NB4 (cell line): ENCODE data around the gene SLC25A43.
A peak's percentile ranks its signal among the peaks of the same experiment; 100 is the strongest.

Source experiments
- DNase-seq: peaks from one replicate; pipeline ENCODE4 v3.0.0; 2010; ENCODE audit warnings: low read depth
- H3K4me3 ChIP-seq: one replicate; pipeline ENCODE4 v1.5.1; 2011; ENCODE audit warnings: mild to moderate bottlenecking, low read depth, low read length, moderate library complexity
- CTCF ChIP-seq: IDR thresholded peaks from one replicate; pipeline ENCODE4 v1.5.1; 2012; ENCODE audit warnings: low read depth, low read length
- MAX ChIP-seq: IDR thresholded peaks from 2 replicates; pipeline ENCODE4 v1.6.1; 2011; ENCODE audit warnings: low read depth, low read length
- MYC ChIP-seq: IDR thresholded peaks from 2 replicates; pipeline ENCODE4 v1.6.1; 2011; ENCODE audit warnings: low read depth, low read length
- POLR2A ChIP-seq: IDR thresholded peaks from 2 replicates; pipeline ENCODE4 v1.6.1; 2011; ENCODE audit warnings: mild to moderate bottlenecking; ENCODE audit not compliant: insufficient read length; ENCODE audit errors: extremely low read depth

Gene SLC25A43

GRCh38 chrX:119402588-119402987 lies 3.5 kb downstream of the SLC25A43 start:
- no peak for TF ChIP-seq MYC
- TF ChIP-seq CTCF = no peak
- no peak for TF ChIP-seq MAX
- TF ChIP-seq POLR2A = no peak
- H3K4me3 ChIP-seq = no peak overlapping the region
- peak; percentile 53 for DNase-seq

- no peak for DNase-seq
- no peak overlapping the region for H3K4me3 ChIP-seq
- TF ChIP-seq MAX (no peak), MYC (no peak), POLR2A (no peak), CTCF (no peak)
Observed at GRCh38 chrX:119406776-119407175, 7.6 kb downstream of the SLC25A43 start.

GRCh38 chrX:119407681-119408080 lies 8.5 kb downstream of the SLC25A43 start:
- DNase-seq = no peak
- no peak overlapping the region for H3K4me3 ChIP-seq
- TF ChIP-seq MAX (no peak), CTCF (no peak), POLR2A (no peak), MYC (no peak)

- DNase-seq = no peak
- TF ChIP-seq CTCF (no peak), POLR2A (no peak), MYC (no peak), MAX (no peak)
- no peak overlapping the region for H3K4me3 ChIP-seq
Observed at GRCh38 chrX:119410027-119410819, 11.1 kb downstream of the SLC25A43 start.

- no peak for DNase-seq
- TF ChIP-seq POLR2A (no peak), MAX (no peak), CTCF (no peak), MYC (no peak)
- H3K4me3 ChIP-seq = no peak overlapping the region
Observed at GRCh38 chrX:119410854-119411253, 11.7 kb downstream of the SLC25A43 start.

GRCh38 chrX:119411959-119412358 lies 12.8 kb downstream of the SLC25A43 start:
- no peak for DNase-seq
- no peak overlapping the region for H3K4me3 ChIP-seq
- TF ChIP-seq MYC (no peak), POLR2A (no peak), MAX (no peak), CTCF (no peak)
